GM18511 (cell line): ENCODE results near the gene CBLIF.
"Not testable (repeated sequence)": the region's sequence is repeated elsewhere in the genome, so short reads cannot be mapped to it uniquely, and the experiment has no call there.

Experiments
- ATAC-seq: cut with Tn5 transposase; IDR thresholded peaks from one replicate; pipeline ENCODE4 v1.9.1; 2021; ENCODE audit warnings: mild to moderate bottlenecking, moderate library complexity; ENCODE audit not compliant: unreplicated experiment

Gene CBLIF

GRCh38 chr11:59848439-59848838 is 3.1 kb upstream of the CBLIF start:
- ATAC-seq = not testable (repeated sequence)

- no peak for ATAC-seq
These were observed 2.3 kb upstream of the CBLIF start for GRCh38 chr11:59847626-59848025.

- ATAC-seq = no peak
These were observed 1.3 kb upstream of the CBLIF start for GRCh38 chr11:59846556-59846955.

- ATAC-seq = no peak
These were observed 3.0 kb downstream of the CBLIF start for GRCh38 chr11:59842316-59842715.

- peak; percentile 84 for ATAC-seq
These were observed 3.8 kb downstream of the CBLIF start for GRCh38 chr11:59841514-59841913.

GRCh38 chr11:59839615-59840014 is 5.7 kb downstream of the CBLIF start:
- no peak for ATAC-seq

GRCh38 chr11:59833602-59834001 is 11.7 kb downstream of the CBLIF start:
- no peak for ATAC-seq

- ATAC-seq = no peak
These were observed 15.9 kb downstream of the CBLIF start for GRCh38 chr11:59829358-59829757.

GRCh38 chr11:59822989-59823566 is 22.2 kb downstream of the CBLIF start:
- peak; percentile 95 for ATAC-seq

GRCh38 chr11:59818572-59818971 is 26.7 kb downstream of the CBLIF start:
- no peak for ATAC-seq

- ATAC-seq = not testable (repeated sequence)
These were observed 28.9 kb downstream of the CBLIF start for GRCh38 chr11:59816434-59816833.

GRCh38 chr11:59815754-59816153 is 29.5 kb downstream of the CBLIF start:
- ATAC-seq = no peak

- ATAC-seq = no peak
These were observed 31.3 kb downstream of the CBLIF start for GRCh38 chr11:59814021-59814420.

- no peak for ATAC-seq
These were observed 31.9 kb downstream of the CBLIF start for GRCh38 chr11:59813364-59813763.

GRCh38 chr11:59812220-59812619 is 33.1 kb downstream of the CBLIF start:
- no peak for ATAC-seq

- ATAC-seq = peak; percentile 9
These were observed 34.4 kb downstream of the CBLIF start for GRCh38 chr11:59810911-59811259.

- peak; percentile 97 for ATAC-seq
These were observed 34.9 kb downstream of the CBLIF start, which contains the start of gene MRPL16 for GRCh38 chr11:59810189-59810910. Gene MRPL16 (minus strand): TSS chr11:59810778. CDS start chr11:59810658, 120 bp downstream.

GRCh38 chr11:59807047-59807610 is 38.2 kb downstream of the CBLIF start:
- no peak for ATAC-seq

GRCh38 chr11:59804061-59804460 is 41.2 kb downstream of the CBLIF start:
- no peak for ATAC-seq

GRCh38 chr11:59802639-59803176 is 42.6 kb downstream of the CBLIF start:
- peak; percentile 66 for ATAC-seq

GRCh38 chr11:59801981-59802638 is 43.2 kb downstream of the CBLIF start:
- ATAC-seq = peak; percentile 36
